ENCODE data around the gene CALN1.
"Not testable (repeated sequence)": the region's sequence is repeated elsewhere in the genome, so short reads cannot be mapped to it uniquely, and the experiment has no call there.

CALN1 gene

DNA sequence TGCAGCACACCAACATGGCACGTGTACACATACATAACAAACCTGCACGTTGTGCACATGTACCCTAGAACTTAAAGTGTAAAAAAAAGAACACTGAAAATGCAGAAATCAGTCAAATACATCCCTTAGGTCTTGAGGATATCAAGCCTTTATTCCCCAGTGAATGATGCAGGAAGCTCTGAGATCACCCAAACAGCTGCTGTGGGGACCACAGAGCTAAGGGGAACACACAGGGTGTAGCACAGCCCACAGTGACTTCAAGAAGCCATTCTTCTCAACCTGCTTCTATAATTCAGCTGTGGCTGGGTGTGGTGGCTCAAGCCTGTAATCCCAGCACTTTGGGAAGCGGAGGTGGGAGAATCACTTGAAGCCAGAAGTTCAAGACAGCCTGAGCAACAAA is 314.9 kb downstream of the CALN1 start:
- DNase-seq (ENCODE audit: low read depth) = no peak

DNA sequence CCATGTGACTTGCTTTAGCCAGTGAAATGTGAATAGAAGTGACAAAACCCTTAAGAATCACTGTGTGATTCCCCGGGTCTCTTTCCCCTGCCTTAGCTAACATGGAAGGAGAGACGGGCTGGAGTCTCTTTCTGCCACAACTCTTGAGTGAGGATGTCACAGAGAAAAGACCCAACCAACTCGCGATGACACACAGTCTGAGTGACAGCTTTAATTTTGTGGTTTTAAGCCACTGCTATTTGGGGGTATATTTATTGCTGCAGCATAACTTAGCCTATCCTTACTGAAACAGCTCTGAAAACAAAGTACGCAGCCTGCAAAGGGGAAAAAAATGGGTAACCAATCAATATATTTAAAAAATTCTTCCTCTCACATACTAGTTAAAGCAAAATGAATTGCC is 319.4 kb downstream of the CALN1 start:
- no peak for DNase-seq (ENCODE audit: low read depth)

DNA sequence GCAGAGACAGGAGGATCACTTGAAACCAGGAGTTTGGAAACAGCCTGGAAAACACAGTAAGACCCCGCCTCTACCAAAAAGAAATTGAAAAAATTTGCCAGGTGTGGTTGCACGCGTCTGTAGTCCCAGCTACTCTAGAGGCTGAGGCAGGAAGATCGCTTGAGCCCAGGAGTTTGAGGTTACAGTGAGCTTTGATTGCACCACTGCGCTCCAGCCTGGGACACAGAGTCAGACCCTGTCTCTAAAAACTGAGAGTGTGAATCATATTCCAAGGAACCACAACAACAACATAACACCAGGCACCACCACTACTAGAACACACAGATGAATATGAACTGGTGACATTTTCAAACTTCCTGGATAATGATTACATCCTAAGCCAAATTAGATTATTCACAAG is 324.2 kb downstream of the CALN1 start:
- DNase-seq (ENCODE audit: low read depth) = no peak

DNA sequence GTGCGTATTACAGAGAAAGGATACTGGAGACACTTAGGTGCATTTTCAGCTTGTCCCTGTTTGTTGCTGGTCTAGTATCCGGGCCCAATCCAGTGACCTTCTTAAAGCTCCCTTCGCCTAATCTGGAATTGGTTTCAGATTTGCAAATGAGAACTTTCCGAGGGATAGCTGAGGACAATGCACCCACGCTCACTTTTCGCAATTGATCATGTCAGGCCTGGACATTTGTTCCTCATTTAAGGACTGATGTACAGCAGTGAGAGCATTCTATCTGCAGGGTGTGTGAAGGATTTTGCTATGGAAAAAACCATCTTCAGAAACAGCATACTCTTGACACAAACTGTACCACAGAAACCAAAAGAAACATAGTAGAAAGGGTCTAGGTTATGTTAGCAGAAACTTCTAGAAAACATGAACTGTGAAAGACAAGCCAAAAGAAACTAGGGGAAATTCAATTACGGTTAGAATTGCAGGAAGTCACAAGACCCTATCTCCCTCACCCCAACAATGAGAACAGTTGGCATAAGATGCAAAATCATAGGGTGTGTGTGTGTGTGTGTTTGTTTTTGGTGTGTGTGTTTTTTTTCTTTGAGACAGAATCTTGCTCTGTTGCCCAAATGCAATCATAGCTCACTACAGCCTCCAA is 331.1 kb downstream of the CALN1 start:
- DNase-seq (ENCODE audit: low read depth) = no peak

DNA sequence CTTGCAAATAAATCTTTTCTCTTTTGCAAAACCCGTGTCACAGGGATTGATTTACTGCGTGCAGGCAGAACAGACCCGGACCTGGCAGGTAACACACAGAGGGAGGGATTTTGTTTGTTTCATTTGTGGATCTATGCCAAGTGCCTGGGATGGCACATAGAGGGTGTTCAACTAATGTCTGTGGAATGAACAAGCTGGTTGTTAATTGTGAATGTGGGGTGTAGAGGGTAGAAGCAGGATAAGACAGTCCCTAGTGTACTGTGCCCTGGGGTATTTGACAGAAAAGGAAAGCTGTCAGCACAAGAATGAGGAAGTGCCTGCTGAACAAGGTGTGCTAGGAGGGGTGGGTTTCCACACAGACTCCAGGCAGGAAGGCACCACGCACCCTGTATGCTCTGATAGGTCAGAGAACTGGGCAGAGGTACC is 331.8 kb downstream of the CALN1 start:
- DNase-seq (ENCODE audit: low read depth) = no peak

DNA sequence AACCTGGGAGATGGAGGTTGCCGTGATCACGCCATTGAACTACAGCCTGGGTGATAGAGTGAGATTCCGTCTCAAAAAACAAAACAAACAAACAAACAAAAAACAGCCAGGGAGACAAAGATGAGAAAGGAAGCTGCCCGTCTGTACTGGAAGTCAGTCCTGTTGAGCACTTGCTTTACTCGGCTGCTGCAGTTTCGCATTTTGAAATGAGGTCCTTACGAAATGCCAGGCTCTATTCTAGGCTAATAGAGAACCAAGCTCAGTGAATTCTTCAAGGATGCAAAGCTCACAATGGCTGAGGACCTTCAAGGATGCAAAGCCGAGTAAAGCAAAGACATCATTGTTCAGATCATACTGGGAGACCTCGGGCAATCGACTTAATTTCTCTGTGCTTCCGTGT is 333.3 kb downstream of the CALN1 start:
- DNase-seq (ENCODE audit: low read depth) = no peak

DNA sequence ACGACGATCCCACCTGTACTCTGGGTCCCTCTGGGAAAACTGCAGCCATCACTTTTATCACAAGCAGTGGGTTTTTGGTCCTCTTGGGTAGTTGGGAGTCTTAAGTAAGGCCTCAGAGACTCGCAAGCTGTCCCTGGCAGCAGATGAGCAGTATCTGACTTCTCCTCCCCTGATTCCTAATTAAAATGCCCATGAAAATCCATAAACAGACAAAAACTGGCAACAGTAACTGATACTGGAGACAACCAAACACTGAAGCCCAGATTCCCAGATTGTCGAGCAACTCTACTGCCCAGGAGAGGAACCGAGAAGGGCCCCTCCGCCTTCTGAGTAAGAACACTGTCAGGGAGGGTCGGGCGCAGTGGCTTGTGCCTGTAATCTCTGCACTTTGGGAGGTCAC is 333.8 kb downstream of the CALN1 start:
- DNase-seq (ENCODE audit: low read depth) = no peak

DNA sequence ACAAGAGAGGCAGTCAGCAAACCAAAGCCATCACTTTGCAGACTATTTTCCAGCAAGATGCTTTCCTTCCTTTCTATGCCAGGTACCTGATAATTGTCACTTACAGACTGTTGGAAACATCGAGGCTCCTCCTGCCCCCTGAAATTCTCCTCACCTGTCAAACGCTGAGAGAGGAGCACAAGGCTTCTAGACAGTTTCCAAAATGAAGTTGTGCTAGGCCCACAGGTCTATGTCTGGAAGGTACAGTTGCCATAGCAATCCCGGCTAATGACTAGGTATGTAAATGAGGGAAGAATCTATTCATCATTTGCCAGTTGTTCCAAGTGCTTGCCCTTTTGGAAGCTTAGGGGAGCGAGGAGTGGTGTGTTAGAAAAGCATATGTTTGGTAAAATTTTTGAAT is 334.4 kb downstream of the CALN1 start:
- no peak for DNase-seq (ENCODE audit: low read depth)

DNA sequence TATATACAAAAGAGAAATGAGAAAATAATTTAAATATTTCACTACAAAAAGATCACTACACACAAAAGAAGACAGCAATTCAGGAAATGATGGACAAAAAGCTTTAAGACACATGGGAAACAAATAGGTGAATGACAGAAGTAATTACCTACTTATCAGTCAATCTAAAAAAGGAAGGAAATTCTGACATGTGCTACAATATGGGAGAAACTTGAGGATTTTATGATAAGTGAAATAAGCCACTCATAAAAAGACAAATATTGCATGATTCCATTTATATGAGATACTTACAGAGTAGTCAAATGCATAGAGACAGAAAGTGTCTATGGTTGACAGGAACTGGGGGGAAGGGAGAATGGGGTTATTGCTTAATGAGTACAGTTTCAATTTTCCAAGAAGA is 339.2 kb downstream of the CALN1 start:
- no peak for DNase-seq (ENCODE audit: low read depth)

DNA sequence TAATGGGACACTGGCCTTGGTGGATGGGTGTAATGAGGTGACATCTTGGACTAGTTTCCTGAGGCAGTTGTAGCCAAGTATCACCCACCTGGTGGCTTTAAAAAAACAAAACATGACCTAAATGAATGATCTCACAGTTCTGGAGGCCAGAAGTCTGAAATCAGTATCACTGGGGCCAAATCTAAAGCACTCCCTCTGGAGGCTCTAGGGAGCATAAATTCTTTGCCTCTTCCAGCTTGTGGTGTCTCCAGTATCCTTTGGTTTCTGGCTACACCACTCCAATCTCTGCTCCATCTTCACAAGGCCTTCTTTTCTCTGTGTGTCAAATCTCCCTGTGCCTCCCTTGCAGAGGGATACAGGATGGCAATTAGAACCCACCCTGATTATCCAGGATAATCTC is 342.9 kb downstream of the CALN1 start:
- no peak for DNase-seq (ENCODE audit: low read depth)

DNA sequence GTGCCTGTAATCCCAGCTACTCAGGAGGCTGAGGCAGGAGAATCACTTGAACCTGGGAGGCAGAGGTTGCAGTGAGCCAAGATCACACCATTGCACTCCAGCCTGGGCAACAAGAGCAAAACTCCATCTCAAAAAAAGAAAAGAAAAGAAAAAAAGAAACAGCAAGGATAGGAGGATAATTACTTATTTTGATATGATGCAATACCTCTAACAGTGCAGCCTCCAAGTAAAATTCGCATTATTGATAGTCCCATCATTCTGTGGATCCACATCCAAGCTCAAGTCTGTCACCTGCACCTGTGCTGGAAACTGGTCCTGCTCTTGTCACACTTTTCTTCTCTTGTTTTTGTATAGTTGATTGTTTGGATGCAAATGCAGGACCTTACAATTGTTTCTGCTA is 346.4 kb downstream of the CALN1 start:
- not testable (repeated sequence) for DNase-seq (ENCODE audit: low read depth)

DNA sequence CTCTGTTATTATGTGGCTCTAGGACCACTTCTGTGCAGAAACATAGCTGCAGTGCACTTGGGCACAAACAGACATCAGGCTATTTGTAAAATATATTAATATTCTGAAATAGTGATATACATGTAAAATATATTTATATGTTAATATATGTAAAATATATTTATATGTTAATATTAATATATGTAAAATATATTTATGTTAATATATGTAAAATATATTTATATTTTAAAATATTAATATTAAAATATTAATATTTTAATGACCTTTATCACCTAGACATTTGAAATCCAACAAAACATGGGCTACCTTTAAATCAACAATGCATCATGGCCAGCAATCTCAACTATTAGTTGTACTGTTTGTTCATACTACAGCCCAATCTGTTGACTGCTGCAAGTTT is 347.2 kb downstream of the CALN1 start:
- DNase-seq (ENCODE audit: low read depth) = no peak

DNA sequence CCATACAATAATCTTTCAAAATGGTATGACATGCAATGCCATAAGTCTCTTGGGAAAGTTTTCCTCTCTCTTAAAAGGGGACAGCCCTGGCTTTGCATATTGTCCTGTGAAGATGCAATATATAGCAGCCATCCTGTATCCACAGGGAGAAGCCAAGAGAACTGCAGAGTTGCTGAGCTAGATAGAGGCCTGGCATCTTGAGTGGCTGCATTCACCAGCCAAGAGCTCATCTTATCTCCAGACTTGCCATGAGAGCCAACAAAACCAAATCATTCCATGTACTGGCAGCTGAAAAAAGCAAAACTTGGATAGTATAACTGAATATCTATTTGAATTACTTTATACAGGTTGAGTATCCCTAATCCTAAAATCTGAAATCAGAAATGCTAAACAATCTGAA is 348.8 kb downstream of the CALN1 start:
- no peak for DNase-seq (ENCODE audit: low read depth)

DNA sequence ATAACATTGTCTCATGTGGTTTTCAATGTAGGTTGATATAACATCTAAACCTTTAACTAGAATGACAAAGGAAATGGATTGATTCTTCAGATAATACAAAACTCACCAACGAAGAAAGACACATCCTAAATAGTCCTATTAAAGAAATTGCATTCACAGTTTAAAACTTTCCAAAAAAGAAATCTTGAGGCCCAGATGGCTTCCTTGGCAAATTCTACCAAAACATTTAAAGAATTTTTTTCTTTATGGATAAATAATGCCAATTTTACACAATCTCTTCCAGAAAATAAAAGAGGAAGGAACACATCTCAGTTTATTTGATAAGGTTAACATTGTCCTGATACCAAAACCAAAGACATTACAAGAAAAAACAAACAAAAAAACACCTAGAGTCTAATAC is 349.5 kb downstream of the CALN1 start:
- DNase-seq (ENCODE audit: low read depth) = no peak

DNA sequence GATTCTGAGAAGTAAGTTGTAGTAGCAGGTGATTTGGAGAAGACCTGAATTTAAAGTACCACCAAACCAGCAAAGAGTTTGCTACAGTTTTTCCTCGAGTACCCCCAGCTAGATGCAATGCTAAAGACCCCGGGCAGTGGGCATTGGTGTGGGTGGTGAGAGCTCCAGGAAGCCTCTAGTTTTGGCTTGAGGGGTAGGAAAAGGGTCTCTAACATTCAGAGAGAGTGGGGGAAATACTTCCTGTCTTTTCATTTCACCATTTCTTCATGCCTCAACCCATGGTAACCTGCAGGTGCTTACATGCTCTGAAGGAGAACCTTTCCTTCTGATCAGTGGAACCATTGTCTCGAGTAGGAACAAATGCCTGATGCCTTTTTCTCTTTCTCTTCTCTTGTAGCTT is 352.2 kb downstream of the CALN1 start:
- no peak for DNase-seq (ENCODE audit: low read depth)

DNA sequence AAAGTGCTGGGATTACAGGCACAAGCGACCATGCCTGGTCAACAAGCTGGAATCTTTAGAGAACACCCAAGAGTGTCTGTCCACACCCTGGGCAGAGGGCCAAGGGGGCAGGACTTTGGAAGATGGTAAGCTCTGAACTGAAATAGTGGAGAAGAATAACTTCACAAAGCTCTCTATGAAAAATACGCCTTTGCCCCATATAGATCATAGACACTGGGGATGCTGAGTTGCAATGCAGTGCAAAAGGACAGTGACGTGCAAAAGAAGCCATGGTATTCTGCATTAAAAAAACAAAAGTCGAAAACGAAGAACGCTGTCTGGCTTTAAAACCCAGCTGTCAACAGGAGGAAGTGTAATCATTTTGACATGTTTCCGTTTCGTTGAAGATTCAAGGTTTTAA is 353.6 kb downstream of the CALN1 start:
- no peak for DNase-seq (ENCODE audit: low read depth)

DNA sequence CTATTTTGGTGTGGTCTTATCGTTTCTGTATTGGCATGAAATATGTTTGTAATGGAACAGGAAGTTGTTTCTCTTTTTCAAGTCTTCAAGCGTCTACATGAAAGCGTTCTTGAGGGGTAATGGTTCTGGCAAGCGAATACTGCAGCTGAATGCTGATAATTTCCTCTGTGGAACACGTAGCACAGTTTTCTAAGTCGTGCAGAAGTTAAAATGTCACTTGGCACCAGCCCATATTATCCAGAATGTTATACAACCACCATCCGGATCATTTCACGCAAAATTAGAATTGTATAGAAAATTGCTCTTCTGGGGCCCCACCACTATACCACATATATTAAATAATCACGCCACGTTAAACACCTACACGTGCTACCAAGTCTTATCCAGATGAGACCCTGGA is 354.3 kb downstream of the CALN1 start:
- no peak for DNase-seq (ENCODE audit: low read depth)

DNA sequence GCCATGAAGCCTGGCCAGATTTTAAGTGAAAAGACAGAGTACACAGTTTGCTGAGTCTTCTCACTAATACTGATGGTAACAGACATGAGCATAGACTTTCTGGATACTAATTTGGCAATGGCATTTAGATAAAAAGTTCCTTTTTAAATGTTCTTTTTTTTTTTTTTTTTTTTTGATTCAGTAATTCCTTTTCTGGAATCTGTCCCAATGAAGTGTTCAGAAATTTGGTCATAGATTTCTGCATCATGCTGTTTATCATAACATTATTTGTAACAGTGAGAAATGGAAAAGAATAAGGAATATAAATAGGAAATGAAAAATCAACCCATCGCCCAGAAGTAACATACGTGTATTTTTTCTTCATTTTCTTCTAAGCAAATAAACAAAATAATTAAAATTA is 354.9 kb downstream of the CALN1 start:
- DNase-seq (ENCODE audit: low read depth) = no peak

DNA sequence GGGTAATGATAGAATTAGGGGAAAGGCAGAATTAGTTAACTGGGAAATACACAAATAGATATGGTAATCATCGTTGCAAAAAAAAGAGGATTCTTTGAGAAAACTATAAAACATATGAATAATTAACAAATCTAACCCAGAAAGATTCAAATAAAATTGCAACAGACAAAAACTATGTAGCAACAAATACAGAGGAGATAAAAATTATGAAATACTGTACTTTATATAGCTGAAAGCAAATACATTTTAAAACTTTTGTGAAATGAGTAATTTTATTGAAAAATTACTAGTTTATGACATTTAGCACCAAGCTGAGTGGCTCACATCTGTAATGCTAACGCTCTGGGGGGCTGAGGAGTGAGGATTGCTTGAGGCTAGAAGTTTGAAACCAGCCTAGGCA is 356.7 kb downstream of the CALN1 start:
- no peak for DNase-seq (ENCODE audit: low read depth)

DNA sequence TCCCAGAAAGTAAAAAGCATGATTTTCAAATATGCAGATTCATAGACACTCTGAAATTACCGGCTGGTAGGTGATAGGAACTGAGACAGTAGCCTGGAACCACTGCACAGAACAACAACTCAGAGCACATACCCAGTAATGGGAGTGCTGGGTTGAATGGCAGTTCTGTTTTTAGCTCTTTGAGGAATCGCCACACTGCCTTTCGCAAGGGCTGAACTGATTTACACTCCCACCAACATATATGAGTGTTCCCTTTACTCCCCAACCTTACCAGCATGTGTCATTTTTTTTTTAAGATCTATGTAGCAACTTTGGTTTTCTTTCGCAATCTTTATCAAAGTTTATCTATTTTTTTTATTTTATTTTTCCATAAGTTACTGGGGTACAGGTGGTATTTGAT is 358.8 kb downstream of the CALN1 start:
- no peak for DNase-seq (ENCODE audit: low read depth)

DNA sequence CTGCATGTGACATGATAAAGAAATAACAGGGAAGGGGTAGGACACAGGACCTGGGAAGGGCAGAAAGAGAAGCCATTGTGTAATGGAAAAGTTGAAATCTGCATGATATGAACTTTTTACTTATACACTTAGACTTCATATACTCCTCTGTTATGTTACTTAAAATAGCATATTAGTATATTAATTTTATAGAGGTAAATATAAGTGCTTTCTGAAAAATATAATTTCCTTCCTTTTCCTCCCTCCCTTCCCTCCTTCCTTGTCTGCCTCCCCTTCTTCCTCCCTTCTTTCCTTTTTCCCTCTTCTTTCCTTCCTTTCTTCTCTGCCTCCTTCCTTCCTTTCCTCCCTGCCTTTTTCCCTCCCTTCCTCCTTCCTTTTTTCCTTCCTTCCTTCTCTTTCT is 363.7 kb downstream of the CALN1 start:
- no peak for DNase-seq (ENCODE audit: low read depth)

DNA sequence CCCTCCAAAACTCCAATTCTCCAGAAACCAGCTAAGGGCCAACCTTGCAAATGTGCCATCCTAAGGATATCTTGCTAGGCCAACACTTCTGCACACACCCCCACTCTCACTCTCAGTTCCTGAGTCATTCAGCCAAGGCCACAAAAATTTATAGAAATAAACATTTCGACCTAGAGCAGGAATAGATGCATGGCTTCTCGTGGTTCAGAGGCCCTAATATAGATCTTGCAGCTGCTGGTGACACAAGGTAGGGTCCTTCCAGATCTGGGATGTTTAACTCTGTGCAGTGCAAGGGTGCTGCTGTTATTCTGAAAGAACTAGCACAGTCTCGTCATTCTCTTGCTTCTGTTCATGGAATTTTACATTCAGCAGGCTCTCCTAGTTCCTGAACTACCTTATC is 369.3 kb downstream of the CALN1 start:
- no peak for DNase-seq (ENCODE audit: low read depth)

DNA sequence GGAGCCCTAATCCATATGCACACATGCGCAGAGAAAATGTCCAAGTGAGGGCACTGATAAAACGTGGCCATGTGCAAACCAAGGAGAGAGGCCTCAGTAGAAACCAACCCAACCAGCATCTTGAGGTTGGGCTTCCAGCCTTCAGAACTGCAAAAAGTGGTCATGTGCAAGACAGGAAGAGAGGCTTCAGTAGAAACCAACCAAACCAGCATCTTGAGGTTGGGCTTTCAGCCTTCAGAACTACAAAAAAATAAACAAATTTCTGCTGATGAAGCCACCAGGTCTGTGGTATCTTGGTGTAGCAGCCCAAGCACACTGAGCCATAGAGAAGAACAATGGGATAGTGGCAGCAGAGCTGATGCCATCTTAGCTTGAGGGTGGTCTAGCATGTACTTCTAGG is 371.5 kb downstream of the CALN1 start:
- DNase-seq (ENCODE audit: low read depth) = no peak

DNA sequence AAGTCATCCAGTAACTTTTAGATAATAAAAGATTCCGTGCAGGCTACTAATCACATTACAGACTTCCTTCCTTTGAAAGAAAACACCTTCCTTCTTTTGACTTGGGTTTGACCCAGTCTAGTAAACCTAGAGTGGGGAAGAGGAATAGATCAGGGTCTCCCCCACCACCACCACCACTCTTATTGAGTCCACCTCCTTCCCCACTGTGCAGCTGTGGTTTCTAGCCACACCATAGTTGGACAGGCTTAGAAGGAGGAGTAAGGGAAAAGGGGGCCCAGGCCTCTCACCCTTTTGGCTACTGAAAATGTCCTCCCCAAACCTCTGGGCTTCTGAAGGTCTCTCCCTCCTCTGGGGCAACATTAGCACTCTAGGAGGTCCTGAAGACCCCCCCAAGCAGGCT is 372.7 kb downstream of the CALN1 start:
- no peak for DNase-seq (ENCODE audit: low read depth)
